GF-D8 (cell line): ENCODE data around the gene APOF.
A peak's percentile ranks its signal among the peaks of the same experiment; 100 is the strongest.
"Not testable (repeated sequence)": the region's sequence is repeated elsewhere in the genome, so short reads cannot be mapped to it uniquely, and the experiment has no call there.

Source experiments
- DNase-seq: peaks from one replicate; lab custom pipeline; 2025; lab: John Stamatoyannopoulos, UW

The APOF gene, protein sequence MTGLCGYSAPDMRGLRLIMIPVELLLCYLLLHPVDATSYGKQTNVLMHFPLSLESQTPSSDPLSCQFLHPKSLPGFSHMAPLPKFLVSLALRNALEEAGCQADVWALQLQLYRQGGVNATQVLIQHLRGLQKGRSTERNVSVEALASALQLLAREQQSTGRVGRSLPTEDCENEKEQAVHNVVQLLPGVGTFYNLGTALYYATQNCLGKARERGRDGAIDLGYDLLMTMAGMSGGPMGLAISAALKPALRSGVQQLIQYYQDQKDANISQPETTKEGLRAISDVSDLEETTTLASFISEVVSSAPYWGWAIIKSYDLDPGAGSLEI

DNA sequence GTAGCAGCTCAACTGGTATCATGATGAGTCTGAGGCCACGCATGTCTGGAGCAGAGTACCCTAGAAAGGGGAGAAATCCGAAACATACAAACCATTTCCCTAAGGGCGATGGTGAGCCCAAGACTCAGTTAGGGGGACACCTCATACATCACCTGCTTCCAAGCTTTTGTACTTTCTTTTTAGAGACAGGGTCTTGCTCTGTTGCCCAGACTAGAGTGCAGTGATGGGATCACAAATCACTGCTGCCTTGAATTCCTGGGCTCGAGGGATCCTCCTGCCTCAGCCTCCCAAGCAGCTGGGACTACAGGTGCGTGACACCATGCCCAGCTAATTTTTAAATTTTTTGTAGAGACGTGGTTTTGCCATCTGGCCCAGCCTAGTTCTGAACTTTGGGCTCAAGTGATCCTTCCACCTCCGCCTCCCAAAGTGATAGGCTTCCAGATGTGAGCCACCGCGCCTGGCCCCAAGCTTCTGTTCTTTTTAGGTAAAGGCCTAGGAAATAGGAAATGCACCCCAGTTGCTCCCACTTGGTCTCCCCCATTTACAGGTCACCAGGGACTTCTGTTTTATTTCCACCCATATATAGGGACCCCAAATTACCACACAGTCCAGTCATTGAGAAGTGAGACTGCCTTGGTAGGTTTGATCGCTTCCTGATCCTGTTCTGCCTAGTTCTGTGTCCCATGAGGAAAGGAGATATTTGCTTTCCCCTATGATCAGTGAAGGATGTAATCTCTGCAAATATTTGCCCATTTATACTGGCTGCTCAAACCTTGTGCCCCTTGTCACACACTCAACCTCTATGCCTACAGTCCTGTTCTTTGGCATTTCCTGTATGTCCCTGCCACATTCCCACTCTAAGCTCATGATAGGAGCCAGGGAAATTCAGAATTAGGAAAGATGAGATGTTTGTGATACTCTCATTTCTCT, at the start of gene APOF:
APOF (minus strand) TSS at position 728 of the 930 bp plus-strand sequence; CDS start at position 616, 112 bp downstream.
- no peak for DNase-seq

DNA sequence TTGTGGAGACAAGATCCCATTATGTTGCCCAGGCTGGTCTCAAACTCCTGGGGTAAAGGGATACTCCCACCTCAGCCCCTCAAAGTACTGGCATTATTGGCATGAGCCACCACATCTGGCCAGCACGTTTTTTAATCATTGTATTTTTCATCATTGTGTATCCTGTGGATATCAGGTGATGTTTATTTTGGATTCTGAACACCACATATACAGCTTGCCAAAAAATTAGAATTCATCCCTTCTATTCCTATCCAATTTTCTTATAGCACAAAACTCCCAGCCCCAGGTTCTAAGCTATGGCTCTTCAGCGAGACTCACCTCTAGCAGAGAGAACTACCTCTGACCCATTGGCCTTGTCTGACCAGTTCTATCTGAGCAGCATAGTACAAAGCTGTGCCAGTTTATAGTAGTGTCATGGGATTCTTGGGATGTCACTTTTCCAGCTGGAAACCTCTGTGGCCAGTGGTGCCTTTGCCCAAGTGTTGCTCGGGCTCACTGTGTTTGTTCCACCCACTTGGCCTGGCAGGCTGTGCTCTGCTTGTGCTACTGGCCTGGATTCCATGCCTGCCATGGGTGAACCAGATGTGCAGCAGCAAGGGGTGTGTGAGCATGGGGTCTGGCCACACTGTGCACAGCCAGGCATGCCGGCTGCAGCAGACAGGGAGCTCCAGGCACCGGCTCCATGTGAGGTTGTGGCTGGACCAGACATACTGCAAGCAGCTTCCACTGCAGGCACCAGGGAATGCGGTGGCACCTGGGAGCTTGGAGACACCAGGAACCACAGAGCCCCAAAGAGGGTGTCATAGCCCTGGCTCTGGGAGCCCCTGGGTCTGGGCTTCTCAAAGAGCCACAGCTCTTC, 49.4 kb upstream of the APOF start:
- DNase-seq = no peak

DNA sequence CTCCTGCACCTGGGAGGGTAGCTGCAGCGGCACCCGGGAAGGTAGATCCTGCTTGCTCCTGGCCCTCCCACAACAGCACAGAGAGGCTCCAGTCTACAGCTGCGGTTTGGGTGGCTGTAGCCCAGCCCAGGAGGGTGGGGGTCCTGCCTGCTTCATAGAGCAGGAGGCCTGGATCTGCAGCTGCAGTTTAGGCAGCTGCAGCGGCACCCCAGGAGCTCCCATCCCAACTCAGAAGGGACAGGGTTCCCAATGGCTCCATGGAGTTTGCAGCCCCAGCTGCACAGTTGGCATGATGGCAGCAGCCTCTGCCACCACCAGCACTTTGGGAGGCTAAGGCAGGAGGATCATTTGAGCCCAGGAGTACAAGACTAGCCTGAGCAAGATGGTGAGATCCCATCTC, 48.1 kb upstream of the APOF start:
- no peak for DNase-seq

DNA sequence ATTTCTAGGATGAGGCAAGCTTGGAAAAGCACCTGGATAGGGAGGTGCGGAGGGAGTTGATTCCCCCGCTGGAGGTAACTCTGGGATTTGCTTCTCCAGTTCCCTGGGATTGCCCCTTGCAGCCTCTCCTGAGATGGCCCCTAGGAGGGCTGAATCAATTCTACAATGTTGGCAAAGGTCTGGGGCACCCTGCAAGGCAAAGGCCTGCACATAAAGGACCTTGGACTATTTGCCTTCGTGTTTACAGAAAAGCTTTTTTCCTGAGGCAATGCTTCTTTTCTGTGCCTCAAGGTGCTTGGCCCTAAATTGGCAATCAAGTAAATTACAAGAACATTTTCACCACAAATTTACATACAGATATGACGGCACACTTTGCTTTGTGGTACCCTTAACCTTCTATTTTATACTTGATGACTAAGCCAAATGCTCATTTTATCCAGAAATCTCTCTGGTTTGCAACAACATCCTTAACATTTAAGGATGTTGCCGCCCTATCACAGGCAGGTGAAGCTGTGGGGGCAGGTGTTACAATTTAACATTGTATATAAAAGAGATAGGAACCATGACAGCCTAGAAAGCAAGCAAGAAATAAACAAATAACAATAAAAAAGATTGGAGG, 46.3 kb upstream of the APOF start:
- DNase-seq = no peak

DNA sequence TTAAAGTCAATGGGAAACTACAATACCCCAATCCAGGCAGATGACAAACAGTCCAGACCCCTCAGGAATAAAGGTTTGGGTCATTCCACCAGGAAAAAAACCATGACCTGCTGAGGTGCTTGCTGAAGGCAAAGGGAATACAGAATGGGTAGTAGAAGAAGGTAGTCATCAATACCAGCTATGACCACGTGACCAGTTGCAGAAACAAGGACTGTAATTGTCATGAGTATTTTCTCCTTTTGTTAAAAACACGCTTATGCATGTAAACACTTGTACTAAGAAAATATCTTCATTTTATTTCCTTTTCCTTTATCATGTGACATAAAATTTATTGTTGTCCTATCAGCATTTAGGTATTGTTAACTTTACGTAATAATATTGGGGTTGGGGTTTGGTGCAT, 41.6 kb upstream of the APOF start:
- not testable (repeated sequence) for DNase-seq

DNA sequence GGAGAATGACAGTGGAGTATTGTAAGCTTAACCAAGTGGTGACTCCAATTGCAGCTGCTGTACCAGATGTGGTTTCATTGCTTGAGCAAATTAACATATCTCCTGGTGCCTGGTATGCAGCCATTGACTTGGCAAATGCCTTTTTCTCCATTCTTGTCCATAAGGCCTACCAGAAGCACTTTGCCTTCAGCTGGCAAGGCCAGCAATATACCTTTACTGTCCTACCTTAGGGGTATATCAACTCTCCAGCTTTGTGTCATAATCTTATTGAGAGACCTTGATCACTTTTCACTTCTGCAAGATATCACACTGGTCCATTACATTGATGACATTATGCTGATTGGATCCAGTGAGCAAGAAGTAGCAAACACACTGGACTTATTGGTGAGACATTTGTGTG, 39.0 kb upstream of the APOF start:
- DNase-seq = not testable (repeated sequence)

DNA sequence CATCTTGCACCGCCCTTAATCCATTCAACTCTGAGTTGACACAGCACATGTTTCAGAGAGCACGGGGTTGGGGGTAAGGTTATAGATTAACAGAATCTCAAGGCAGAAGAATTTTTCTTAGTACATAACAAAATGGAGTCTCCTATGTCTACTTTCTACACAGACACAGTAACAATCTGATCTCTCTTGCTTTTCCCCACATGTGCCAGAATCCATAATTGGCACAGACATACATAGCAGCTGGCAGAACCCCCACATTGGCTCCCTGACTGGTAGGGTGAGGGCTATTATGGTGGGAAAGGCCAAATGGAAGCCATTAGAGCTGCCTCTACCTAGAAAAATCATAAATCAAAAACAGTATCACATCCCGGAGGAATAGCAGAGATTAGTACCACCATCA, 38.5 kb upstream of the APOF start:
- not testable (repeated sequence) for DNase-seq

DNA sequence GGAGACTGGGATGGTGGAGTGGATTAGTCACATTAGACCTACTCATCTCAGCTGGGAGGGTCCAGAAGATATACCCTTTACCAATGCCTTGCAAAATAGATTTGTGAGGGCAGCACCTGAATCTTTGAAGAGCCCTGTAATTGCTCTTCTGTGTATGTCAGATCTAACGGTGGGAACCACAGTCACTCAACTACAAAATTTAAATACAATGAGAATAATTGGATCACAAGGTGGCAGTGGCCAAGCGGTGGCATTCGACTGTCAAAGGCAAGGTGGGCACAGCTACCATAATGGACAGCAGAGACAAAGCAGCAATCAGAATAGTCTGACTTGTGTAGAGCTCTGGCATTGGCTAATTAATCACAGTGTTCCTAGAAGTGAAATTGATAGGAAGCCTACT, 36.8 kb upstream of the APOF start:
- DNase-seq = not testable (repeated sequence)

DNA sequence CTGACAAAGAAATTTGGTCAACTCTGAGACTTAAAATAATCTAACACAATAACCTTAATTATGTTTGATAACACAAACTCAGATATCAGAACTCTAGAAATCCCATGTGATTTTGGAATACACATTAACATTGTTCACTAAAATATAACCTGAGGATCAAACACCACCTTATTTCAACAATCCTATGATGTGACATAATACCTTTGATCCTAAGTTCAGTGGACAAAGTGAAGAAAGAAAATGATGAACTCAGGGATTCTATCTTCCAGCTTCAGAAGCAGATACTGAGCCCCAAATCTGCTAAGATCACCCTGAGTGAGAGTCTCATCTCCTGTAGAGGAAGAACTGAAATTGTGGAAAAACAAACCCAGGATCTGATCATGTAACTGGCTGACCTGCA, 35.7 kb upstream of the APOF start:
- no peak for DNase-seq

DNA sequence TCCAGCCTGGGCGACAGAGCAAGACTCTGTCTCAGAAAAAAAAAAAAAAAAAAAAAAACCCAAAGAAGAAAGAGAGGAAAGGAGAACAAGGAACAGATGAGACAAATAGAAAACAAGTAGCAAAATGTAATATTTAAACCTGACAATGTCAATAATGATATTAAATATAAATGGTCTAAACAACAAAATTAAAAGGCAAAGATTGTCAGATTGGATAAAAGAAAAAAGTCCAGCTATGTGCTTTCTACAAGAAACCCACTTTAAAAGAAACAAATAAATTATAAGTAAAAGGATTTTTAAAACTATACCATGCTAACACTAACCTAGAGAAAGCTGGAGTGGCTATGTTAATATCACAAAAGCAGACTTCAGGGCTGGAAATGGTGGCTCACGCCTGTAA, 29.7 kb upstream of the APOF start:
- no peak for DNase-seq

DNA sequence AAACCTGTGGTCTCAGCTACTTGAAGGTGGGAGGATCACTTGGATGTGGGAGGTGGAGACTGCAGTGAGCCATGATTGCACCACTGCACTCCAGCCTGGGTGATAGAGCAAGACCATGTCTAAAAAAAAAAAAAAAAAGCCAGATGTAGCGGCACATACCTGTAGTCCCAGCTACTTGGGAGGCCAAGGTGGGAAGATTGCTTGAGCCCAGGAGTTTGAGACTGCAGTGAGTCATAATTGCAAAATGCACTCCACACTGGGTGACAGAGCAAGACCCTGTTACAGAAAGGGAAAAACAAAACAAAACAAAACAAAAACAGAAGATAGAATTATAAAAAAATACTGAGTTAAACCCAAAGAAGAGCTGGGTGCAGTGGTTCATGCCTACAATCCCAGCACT, 29.1 kb upstream of the APOF start:
- no peak for DNase-seq

DNA sequence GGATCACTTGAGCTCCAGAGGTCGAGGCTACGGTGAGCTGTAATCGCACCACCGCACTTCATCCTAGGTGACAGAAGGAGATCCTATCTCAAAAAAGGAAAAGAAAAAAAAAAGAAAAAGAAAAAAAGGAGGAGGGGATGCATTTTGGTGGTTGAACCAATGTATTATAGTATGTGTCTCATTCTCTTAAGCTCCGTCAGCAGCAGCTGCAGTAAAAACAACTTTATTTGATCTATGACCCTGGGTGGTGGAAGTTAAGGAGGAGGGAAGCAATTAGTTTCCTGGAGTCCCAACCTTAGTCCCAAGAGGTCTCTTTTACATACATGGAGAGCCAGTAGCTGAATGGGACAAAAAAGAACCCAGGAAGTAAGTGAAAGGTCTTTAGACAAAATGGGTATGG, 26.8 kb upstream of the APOF start:
- DNase-seq = no peak

DNA sequence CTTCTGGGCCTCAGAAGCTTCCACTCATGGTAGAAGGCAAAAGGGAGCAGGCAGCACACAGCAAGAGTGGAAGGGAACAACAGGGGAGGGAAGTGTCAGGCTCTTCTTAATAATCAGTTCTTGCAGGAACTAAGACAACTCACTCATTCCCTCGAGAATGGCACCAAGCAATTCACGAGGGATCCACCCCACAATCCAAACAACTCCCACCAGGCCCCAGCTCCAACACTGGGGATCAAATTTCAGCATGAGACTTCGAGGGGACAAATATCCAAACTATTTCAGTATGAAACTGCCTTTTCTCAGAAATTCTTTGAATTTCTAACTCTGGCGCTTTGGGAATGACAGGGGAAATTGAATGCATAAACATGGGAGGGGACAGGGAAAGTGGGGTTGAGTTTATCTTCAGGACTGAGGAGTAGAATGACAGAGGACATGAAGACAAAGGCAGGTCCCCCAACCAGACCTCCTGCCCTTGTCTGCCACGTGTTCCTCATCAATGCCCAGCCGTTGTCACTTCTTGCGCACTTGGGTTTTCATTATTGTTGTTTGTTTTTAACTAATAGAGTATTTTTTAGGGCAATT, 24.6 kb upstream of the APOF start:
- no peak for DNase-seq

DNA sequence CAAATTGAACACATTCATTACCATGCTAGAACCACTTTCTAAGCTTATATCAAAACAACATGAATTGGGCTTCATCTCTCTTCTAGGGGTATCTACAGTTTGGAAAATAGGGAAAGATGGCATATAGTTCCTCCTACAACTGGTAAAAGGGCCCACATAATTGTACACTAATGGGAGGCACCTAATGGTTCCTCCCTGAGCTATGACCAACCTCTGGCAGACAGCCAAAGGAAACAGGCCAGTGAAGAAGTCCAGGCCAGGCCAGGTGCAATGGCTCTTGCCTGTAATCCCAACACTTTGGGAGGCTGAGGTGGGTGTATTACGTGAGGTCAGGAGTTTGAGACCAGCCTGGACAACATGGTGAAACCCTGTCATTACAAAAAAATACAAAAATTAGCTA, 23.2 kb upstream of the APOF start:
- DNase-seq = no peak

DNA sequence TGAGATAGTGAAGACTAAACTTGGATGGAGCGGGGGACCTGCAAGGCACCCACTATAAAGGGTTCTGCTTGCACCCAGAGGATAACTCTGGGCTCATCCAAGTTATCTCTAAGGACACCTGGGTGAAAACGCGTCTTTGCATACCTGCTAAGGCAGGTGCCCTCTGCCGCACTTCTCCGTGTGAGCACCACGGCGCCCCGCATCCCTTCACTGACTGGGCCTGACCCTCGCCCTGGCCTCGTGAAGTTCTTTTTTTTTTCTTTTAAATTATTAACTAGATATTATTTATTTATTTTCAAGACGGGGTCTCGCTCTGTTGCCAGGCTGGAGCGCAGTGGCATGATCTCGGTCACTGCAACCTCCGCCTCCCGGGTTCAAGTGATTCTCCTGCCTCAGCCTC, 20.0 kb upstream of the APOF start:
- DNase-seq = no peak

DNA sequence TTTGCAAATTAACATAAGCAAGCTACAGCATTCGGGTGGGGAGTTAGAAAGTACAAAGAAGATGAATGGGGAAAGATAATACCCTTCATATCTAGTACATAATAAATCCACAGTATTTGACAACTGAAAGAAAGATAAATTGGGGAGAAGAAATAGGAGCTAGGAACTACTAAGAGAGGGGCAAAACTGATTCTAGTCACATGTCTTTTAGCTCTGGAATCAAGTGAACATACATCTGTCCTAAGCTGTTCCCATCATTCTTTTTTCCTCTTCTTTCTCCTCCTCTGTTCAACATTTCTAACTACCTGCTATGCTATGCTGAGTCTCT, 15.3 kb upstream of the APOF start:
- no peak for DNase-seq

DNA sequence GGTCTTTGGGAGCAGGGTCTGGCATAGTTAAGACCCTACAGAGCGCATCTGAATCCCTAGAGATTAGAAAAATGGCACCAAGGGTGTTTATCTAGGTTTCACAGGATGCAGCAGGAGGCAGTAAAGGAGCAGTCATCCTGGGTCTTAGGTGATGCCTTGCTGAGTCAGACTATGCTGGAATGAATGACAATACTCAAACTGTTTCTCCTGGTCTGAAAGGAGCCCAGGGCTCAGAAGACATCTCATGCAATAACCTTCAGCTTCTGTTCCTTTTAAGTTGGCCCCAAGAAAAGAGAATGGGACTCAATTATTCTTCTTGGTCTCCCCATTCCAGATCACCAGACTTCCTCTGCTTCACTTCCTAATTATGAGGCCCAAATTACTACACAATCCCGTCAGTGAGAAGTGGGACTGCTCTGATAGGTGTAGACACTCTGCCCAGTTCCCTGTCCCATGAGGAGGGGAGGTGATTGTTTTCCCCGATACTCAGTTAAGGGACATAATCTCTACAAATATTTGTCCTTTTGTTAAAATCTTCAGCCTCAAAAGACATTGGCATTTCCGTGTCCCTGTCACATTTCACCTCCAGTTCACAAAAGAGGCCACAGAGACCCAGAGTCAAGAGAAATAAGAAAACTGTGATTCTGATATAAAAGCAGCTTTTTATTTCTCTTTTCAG, 14.8 kb upstream of the APOF start:
- no peak for DNase-seq

DNA sequence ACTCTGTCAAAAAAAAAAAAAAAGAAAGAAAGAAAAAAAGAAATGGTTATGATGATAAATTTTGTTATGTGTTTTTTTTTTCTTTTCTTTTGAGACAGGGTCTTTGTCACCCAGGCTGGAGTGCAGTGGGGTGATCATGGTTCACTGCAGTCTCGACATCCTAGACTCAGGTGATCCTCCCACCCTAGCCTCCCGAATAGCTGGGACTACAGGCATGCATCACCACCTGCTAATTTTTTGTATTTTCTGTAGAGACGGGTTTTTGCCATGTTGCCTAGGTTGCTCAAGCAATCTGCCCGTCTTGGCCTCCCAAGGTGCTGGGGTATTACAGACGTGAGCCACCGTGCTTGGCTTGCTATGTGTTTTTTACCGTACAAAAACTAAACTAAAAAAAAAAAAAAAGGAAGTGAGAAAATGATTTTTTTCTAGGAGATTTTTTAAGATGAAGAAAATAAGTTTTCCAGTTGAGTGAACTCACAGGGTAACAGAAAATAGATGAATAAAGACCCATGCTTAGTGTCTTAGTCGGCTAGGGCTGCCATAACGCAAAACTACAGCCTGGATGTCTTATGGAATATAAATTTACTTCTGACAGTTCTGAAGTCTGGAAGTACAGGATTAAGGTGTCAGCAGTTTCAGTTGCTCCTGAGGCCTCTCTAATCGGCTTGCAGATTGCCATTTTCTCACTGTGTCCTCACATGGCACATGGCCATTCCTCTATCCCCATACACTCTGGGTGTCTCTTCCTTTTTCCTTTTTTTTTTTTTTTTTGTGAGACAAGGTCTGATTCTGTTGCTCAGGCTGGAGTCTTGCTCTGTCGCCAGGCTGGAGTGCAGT, 13.2 kb upstream of the APOF start:
- no peak for DNase-seq

DNA sequence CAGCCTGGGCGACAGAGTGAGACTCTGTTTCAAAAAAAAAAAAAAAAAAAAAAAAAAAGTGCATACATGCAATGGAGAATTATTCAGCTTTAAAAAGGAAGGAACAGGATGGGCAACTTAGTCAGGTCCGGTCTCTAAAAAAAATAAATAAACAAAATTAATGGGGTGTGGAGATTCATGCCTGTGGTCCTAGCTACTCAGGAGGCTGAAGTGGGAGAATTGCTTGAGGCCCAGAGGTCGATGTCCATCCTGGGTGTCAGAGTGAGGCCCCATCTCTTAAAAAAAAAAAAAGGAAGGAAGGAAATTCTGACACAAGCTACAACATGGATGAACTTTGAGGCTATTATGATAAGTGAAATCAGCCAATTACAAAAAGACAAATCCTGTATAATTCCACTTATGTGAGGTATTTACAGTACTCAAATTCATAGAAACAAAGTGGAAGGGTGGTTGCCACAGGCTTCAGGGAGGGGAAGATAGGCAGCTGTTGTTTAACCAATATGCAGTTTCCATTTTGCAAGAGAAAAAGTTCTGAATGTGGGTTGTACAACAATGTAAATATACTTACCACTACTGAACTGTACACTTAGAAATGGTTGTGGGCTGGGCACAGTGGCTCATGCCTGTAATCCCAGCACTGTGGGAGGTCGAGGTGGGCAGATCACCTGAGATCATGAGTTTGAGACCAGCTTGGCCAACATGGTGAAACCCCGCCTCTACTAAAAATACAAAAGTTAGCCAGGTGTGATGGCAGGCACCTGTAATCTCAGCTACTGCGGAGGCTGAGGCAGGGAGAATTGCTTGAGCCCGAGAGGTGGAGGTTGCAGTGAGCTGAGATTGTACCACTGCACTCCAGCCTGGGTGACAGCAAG, 12.3 kb upstream of the APOF start:
- DNase-seq = peak; percentile 7
